ENCODE results near the gene EMC10.
"Not testable (repeated sequence)": the region's sequence is repeated elsewhere in the genome, so short reads cannot be mapped to it uniquely, and the experiment has no call there.

The EMC10 gene

GRCh38 chr19:50516964-50517703 lies 40.8 kb downstream of the EMC10 start:
- FAIRE-seq, result no peak

- FAIRE-seq, result no peak
These were observed 41.4 kb downstream of the EMC10 start for GRCh38 chr19:50517704-50518075.

- no peak for FAIRE-seq
These were observed 42.0 kb downstream of the EMC10 start for GRCh38 chr19:50518091-50519005.

DNA sequence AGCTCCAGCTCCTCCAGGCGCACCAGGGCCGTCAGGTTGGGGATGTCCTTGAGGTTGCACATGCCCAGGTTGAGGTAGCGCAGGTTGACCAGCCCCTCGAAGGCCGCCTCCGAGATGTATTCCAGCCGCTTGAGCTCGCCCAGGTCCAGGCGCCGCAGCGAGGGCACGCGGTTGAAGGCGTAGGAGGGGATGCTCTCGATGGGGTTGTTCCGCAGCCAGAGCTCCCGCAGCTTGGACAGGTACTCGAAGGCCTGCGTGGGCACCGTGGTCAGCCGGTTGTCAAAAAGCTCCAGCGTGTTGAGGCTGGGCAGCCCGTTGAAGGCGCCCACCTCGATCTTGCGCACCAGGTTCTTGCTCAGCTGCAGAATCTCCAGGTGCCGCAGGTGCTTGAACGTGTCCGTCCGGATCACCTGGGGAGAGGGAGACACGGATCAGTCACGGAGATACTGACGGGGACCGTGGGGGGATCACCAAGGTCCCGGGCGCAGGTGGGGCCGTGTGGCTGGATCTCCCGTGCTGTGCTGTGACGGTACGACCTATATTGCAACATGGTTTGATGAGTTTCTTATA lies 42.8 kb downstream of the EMC10 start:
- no peak for FAIRE-seq

GRCh38 chr19:50520822-50521465 lies 44.6 kb downstream of the EMC10 start:
- FAIRE-seq, result no peak

DNA sequence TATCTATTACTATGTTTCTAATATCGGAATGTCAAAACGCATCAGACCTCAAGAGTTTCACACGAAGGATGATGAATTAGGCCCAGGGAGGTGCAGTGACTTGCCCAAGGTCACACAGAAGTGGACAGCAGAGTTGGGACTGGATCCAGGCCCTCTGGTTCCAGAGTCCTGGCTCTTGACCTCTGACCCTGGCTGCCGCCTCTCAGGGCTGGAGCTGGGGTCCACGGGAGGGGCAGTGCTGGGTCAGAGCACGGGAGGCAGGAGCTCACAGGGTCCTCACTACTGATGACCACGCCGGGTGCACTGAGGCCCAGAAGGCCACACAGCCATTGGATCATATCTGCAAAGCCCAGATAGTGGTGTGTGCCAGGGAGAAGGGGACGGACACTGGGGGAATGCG lies 46.6 kb downstream of the EMC10 start:
- no peak for FAIRE-seq

DNA sequence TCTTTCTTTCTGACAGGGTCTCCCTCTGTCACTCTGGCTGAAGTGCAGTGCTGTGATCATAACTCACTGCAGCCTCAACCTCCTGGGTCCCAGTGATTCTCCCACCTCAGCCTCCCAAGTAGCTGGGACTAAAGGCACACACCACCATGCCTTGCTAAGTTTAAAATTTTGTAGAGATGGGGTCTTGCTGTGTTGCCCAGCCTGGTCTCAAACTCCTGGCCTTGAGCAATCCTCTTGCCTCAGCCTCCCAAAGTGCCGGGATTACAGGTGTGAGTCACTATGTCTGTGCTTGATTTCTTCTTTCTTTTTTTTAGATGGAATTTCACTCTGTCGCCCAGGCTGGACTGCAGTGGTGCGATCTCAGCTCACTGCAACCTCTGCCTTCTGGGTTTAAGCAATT lies 51.7 kb downstream of the EMC10 start:
- not testable (repeated sequence) for FAIRE-seq

DNA sequence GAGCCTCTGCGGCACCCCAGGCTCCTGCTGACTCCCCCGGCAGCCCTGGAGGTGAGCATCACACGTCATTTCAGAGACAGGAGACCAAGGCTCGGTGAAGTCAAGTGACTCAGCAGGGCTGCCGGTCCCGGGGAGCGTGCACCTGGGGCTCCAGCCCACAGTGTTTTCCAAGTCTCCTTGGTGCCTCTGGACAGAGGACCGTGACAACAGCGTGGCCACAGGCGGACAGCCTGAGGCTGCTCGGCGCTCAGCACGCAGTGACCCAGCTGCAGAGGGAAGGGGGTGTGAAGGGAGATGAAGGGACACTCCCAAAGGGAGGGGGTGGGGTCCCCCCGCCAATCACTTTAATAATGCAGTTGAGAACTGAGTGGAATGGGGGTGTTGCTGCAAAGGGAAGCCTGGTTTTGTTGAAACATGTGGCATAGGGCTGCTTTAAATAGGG lies 54.9 kb downstream of the EMC10 start:
- FAIRE-seq, result no peak

DNA sequence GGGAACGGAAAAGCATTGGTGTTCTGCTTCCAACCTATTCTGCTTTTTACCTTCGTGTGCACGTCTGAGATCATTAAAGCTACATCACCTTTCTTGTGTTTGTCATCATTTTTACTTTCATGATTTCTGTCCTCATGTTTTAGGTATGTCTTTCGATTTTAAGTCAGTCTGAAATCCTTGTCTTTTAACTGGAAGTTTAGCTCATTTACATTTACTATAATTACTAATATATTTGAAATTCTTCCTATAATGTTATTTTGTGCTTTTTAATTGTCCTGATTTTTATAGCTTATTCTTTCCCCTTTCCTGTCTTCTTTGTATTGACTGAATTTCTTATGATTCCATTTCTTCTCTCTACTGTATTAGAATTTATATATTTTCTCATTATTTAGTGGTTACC lies 56.6 kb downstream of the EMC10 start:
- FAIRE-seq, result no peak

GRCh38 chr19:50534478-50534877 lies 58.2 kb downstream of the EMC10 start:
- no peak for FAIRE-seq

DNA sequence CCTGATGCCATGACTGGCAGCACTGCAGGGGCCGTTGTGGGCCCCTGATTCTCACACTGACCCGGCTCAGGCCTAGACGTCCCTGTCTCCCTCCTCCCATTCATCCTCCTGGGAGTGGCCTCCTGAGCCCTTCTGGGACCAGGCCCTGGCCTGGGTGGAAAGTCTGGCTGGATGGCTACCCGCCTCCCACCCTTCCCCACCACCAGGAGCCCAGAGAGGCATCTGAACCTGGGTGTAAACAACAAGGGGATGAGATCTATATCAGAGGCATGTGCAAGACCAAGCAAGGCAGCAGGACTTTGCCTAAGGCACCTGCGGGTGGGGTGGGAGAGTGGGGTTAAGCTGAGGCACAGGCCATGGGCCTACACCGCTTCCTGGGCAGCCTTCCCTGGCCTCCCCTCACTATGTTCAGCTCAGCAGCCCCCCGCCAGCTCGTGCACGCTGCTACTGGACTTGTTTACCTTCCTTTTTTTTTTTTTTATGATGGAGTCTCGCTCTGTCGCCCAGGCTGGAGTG lies 59.4 kb downstream of the EMC10 start:
- FAIRE-seq, result no peak

GRCh38 chr19:50536662-50537305 lies 60.5 kb downstream of the EMC10 start:
- FAIRE-seq, result no peak

- no peak for FAIRE-seq
These were observed 61.0 kb downstream of the EMC10 start for GRCh38 chr19:50537306-50537685.

GRCh38 chr19:50537769-50538230 lies 61.5 kb downstream of the EMC10 start:
- no peak for FAIRE-seq

Measured in endometrium (tissue), 2 donors.